OCI-LY3 (cell line): ENCODE data around the gene LTBP1.

Experiments used
- H2AFZ ChIP-seq: fragments of 200-600, 300-600 bp; shearing (Covaris generic); 2 replicates; pipeline ENCODE4 v1.6.0; 2014; ENCODE audit warnings: antibody characterized with exemption, low read depth, low read length
- H3K27ac ChIP-seq: fragments of 200-600, 300-600 bp; sonication (generic); 2 replicates; pipeline ENCODE4 v1.5.1; 2014; ENCODE audit warnings: mild to moderate bottlenecking, low read length, moderate library complexity, mixed read lengths
- H3K27me3 ChIP-seq: fragments of 200-600, 300-600 bp; sonication (generic); 2 replicates; pipeline ENCODE4 v1.6.1; 2014; ENCODE audit warnings: low read depth, low read length, mixed read lengths
- H3K36me3 ChIP-seq: fragments of 200-600, 300-600 bp; sonication (generic); replicated peaks from 2 replicates; pipeline ENCODE3; 2014; ENCODE audit warnings: low read depth, low read length, mixed read lengths
- H3K4me1 ChIP-seq: fragments of 300-600, 200-600 bp; sonication (generic); 2 replicates; pipeline ENCODE4 v1.6.1; 2014; ENCODE audit warnings: low read length, mixed read lengths
- H3K4me2 ChIP-seq: fragments of 200-600, 300-600 bp; sonication (generic); 2 replicates; pipeline ENCODE4 v1.6.1; 2014; ENCODE audit warnings: low read length, mixed read lengths
- H3K4me3 ChIP-seq: fragments of 300-600, 200-600 bp; sonication (generic); 2 replicates; pipeline ENCODE4 v1.5.1; 2014; ENCODE audit warnings: antibody characterized with exemption, mild to moderate bottlenecking, low read length, moderate library complexity
- H3K79me2 ChIP-seq: fragments of 300-600, 200-600 bp; shearing (Covaris generic); 2 replicates; pipeline ENCODE4 v1.6.1; 2014; ENCODE audit warnings: mild to moderate bottlenecking, low read length, mixed read lengths
- H3K9ac ChIP-seq: fragments of 300-600, 200-600 bp; shearing (Covaris generic); 2 replicates; pipeline ENCODE4 v1.6.0; 2014; ENCODE audit warnings: mild to moderate bottlenecking, low read length, moderate library complexity
- H3K9me3 ChIP-seq: fragments of 200-600, 300-600 bp; shearing (Covaris generic); 2 replicates; pipeline ENCODE4 v1.6.1; 2014; ENCODE audit warnings: low read length, mixed read lengths; ENCODE audit not compliant: insufficient read depth
- H4K20me1 ChIP-seq: fragments of 200-600, 300-600 bp; sonication (generic); 2 replicates; pipeline ENCODE4 v1.6.1; 2016; ENCODE audit warnings: low read length, mixed read lengths; ENCODE audit not compliant: insufficient read depth
- EZH2phosphoT487 ChIP-seq: fragments of 200-600 bp; shearing (Covaris generic); IDR thresholded peaks from 2 replicates; pipeline ENCODE4 v1.6.1; 2018; ENCODE audit warnings: antibody characterized with exemption, mixed run types, low read depth
- TF ChIP-seq, protein P1 (sequence below): fragments of 200-600, 300-600 bp; sonication (generic); IDR thresholded peaks from 2 replicates; pipeline ENCODE4 v1.5.1; 2014; ENCODE audit warnings: antibody characterized with exemption, low read length, low read depth

LTBP1 gene

DNA sequence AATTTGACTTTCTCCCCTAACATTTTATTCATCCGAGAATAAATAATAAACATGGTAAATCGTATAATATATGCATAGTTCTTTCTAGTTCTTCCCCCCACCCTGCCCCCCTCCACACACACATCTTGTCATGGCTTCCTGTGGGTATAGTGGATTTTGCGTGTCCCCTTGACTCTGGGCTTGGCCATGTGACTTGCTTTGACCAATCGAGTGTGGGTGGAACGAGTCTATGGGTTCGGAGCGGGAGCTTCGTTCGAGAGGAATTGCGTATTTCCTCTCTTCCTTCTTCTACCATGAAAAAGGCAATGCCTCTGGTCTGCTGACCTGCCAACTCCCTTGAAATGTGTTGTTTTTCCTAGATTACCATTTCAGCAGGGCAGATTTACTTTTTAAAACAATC is 175.2 kb downstream of the LTBP1 start:
- no peaks in the 10 kb centered on the region for H3K36me3 ChIP-seq
- H3K27ac ChIP-seq: no peak overlapping the region
- H3K4me1 ChIP-seq: no peaks in the 10 kb centered on the region
- no peak overlapping the region for H3K4me3 ChIP-seq
- H2AFZ ChIP-seq: no peak overlapping the region
- H3K4me2 ChIP-seq: no peak overlapping the region
- H3K27me3 ChIP-seq: no peaks in the 10 kb centered on the region
- no peaks in the 10 kb centered on the region for H4K20me1 ChIP-seq
- no peak overlapping the region for H3K9ac ChIP-seq
- H3K9me3 ChIP-seq: no peaks in the 10 kb centered on the region
- no peaks in the 10 kb centered on the region for H3K79me2 ChIP-seq
- TF ChIP-seq EZH2phosphoT487: no peak
- TF ChIP-seq, protein P1, sequence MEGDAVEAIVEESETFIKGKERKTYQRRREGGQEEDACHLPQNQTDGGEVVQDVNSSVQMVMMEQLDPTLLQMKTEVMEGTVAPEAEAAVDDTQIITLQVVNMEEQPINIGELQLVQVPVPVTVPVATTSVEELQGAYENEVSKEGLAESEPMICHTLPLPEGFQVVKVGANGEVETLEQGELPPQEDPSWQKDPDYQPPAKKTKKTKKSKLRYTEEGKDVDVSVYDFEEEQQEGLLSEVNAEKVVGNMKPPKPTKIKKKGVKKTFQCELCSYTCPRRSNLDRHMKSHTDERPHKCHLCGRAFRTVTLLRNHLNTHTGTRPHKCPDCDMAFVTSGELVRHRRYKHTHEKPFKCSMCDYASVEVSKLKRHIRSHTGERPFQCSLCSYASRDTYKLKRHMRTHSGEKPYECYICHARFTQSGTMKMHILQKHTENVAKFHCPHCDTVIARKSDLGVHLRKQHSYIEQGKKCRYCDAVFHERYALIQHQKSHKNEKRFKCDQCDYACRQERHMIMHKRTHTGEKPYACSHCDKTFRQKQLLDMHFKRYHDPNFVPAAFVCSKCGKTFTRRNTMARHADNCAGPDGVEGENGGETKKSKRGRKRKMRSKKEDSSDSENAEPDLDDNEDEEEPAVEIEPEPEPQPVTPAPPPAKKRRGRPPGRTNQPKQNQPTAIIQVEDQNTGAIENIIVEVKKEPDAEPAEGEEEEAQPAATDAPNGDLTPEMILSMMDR: no peak

DNA sequence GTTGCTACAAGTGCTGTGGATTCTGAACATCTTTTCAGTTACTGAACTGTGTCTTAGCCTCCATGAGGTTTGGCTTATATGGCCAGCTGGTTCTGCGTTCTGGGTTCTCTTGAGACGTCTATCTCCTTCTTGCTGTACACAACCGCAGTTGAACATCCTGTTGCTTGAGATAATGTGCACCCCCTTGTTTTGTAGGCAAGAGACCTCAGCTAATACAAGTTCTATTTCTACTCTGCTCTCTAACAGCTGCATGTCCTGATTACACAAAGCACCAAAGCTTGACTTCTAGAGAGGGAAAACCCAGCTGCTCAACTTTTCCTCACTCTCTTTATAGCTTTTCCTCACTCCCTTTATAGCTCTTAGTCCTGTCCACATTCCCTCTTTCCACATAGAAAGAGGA is 176.0 kb downstream of the LTBP1 start:
- no peak overlapping the region for H2AFZ ChIP-seq
- H3K4me2 ChIP-seq: no peak overlapping the region
- no peak overlapping the region for H3K9ac ChIP-seq
- no peak overlapping the region for H3K4me3 ChIP-seq
- TF ChIP-seq EZH2phosphoT487: no peak
- TF ChIP-seq, protein P1: no peak
- no peak overlapping the region for H3K27ac ChIP-seq
- H4K20me1 ChIP-seq: no peaks in the 10 kb centered on the region
- no peaks in the 10 kb centered on the region for H3K4me1 ChIP-seq
- no peaks in the 10 kb centered on the region for H3K36me3 ChIP-seq
- no peaks in the 10 kb centered on the region for H3K9me3 ChIP-seq
- no peaks in the 10 kb centered on the region for H3K79me2 ChIP-seq
- no peaks in the 10 kb centered on the region for H3K27me3 ChIP-seq

DNA sequence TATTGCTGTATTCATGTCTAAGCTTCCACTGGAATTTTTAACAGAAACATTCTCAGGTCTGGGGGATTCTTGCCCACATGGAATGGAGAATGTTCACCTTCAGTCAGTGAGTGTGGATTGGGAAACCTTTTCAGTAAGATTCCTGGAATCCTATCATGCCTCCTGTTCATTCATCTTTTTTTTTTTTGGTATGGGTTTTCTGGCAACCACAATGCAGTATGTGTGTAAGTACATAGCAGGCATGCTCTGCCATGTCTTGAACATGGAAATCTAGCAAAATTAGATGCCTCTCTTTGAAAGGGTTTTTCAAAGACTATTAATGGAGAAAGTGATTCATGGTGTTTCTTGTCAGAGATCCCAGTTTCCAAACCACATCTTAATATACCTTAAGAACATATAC is 176.5 kb downstream of the LTBP1 start:
- Histone ChIP-seq H3K79me2 (no peaks in the 10 kb centered on the region), H3K27me3 (no peaks in the 10 kb centered on the region), H4K20me1 (no peaks in the 10 kb centered on the region), H3K27ac (no peak overlapping the region), H3K9me3 (no peaks in the 10 kb centered on the region), H3K9ac (no peak overlapping the region), H3K4me2 (no peak overlapping the region), H3K4me1 (no peaks in the 10 kb centered on the region), H3K4me3 (no peak overlapping the region), H3K36me3 (no peaks in the 10 kb centered on the region), H2AFZ (no peak overlapping the region)
- no peak for TF ChIP-seq EZH2phosphoT487

DNA sequence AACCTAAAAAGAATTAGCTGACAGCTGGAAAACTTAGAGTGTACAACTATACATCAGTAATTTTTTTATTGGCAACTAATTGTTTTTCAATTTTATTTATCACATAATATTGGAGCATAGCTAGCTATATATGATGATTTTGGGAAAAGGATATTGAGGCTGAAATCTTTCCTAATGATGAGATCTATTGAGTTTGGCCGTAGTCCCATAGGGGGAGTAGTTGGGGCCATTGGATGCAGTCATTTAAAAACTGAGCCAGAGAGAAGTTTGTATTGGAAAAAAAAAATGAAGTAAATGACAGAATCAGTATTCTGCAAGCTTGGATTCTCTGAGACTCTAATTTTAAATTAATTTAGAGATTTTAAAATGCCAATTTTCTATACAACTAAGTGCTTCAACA is 179.8 kb downstream of the LTBP1 start:
- Histone ChIP-seq H3K36me3 (no peaks in the 10 kb centered on the region), H3K27ac (no peak overlapping the region), H3K79me2 (no peaks in the 10 kb centered on the region), H3K27me3 (no peaks in the 10 kb centered on the region), H3K4me2 (no peak overlapping the region), H3K4me1 (no peaks in the 10 kb centered on the region), H3K9me3 (no peaks in the 10 kb centered on the region), H3K9ac (no peak overlapping the region), H3K4me3 (no peak overlapping the region), H2AFZ (no peak overlapping the region), H4K20me1 (no peaks in the 10 kb centered on the region)
- TF ChIP-seq EZH2phosphoT487: no peak
- TF ChIP-seq, protein P1: no peak

DNA sequence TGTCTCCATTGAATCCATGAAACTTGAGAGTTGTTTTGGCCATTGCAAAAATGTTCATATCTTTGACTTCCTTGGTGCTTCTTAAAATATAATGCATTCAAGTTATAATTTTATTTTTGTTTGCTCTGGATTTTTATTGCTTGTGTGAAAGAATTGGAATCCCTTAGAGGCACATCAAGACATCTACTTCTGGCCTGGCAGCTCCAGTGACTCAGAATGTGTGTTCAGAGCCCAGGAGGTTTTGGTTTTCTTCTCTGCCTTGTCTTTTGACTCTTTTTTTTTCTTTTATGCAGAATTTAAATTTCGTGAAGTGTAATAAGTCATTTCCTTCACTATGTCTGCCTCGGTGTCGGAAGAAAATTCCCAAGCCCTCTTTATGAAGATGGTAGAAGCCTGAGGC is 180.2 kb downstream of the LTBP1 start:
- TF ChIP-seq EZH2phosphoT487: no peak
- TF ChIP-seq, protein P1: no peak
- no peaks in the 10 kb centered on the region for H3K79me2 ChIP-seq
- no peaks in the 10 kb centered on the region for H3K4me1 ChIP-seq
- no peak overlapping the region for H2AFZ ChIP-seq
- no peak overlapping the region for H3K4me2 ChIP-seq
- H3K4me3 ChIP-seq: no peak overlapping the region
- H3K9me3 ChIP-seq: no peaks in the 10 kb centered on the region
- no peaks in the 10 kb centered on the region for H3K27me3 ChIP-seq
- H3K36me3 ChIP-seq: no peaks in the 10 kb centered on the region
- no peaks in the 10 kb centered on the region for H4K20me1 ChIP-seq
- H3K9ac ChIP-seq: no peak overlapping the region
- H3K27ac ChIP-seq: no peak overlapping the region
